Astrocyte (in vitro differentiated cells and primary cell): Measurements from ENCODE around the gene SPRR2E. TPM values are rescaled to one million over a fixed set of nuclear protein-coding genes. Genes with fewer than 3 reads are reported as not detected.
"Not testable (repeated sequence)": the region's sequence is repeated elsewhere in the genome, so short reads cannot be mapped to it uniquely, and the experiment has no call there.

ENCODE experiments used
- DNase-seq: peaks from one replicate; pipeline ENCODE4 v3.0.0-alpha.2; 2010; ENCODE audit warnings: low read depth
- FAIRE-seq: peaks from 2 replicates; lab custom pipeline; 2011; peaks lifted over from hg19 to GRCh38; lab: Jason Lieb, UNC
- H2AFZ ChIP-seq: 2 replicates; pipeline ENCODE4 v1.6.0; 2012; ENCODE audit warnings: low read depth, low read length, inconsistent platforms
- H3K27ac ChIP-seq: 2 replicates; pipeline ENCODE4 v1.5.1; 2011; ENCODE audit warnings: low read depth, low read length, inconsistent platforms
- H3K27me3 ChIP-seq: 2 replicates; pipeline ENCODE4 v1.6.0; 2011; ENCODE audit warnings: low read length, inconsistent platforms; ENCODE audit not compliant: insufficient read depth
- H3K36me3 ChIP-seq: 2 replicates; pipeline ENCODE4 v1.5.1; 2011; ENCODE audit warnings: low read length, inconsistent platforms; ENCODE audit not compliant: insufficient read depth
- H3K4me1 ChIP-seq: 2 replicates; pipeline ENCODE4 v1.5.1; 2011; ENCODE audit warnings: low read length, inconsistent platforms; ENCODE audit not compliant: insufficient read depth
- H3K4me2 ChIP-seq: 2 replicates; pipeline ENCODE4 v1.6.0; 2012; ENCODE audit warnings: low read length, inconsistent platforms
- H3K4me3 ChIP-seq: 2 replicates; pipeline ENCODE4 v1.5.1; 2011; ENCODE audit warnings: low read depth, mild to moderate bottlenecking, low read length, inconsistent platforms; ENCODE audit not compliant: insufficient read depth
- H3K79me2 ChIP-seq: 2 replicates; pipeline ENCODE4 v1.6.0; 2012; ENCODE audit warnings: mild to moderate bottlenecking, low read length, inconsistent platforms; ENCODE audit not compliant: insufficient read depth
- H3K9ac ChIP-seq: 2 replicates; pipeline ENCODE4 v1.6.0; 2012; ENCODE audit warnings: mild to moderate bottlenecking, low read length, inconsistent platforms
- H3K9me3 ChIP-seq: 2 replicates; pipeline ENCODE4 v1.5.1; 2012; ENCODE audit warnings: low read depth, mild to moderate bottlenecking, low read length, inconsistent platforms; ENCODE audit not compliant: insufficient read depth
- H4K20me1 ChIP-seq: 2 replicates; pipeline ENCODE4 v1.6.0; 2012; ENCODE audit warnings: low read length, inconsistent platforms; ENCODE audit not compliant: insufficient read depth
- H3K27ac Mint-ChIP-seq: one replicate; pipeline ENCODE4 v1.8.0; 2021; ENCODE audit warnings: mild to moderate bottlenecking, mixed read lengths; ENCODE audit not compliant: unreplicated experiment
- H3K27me3 Mint-ChIP-seq: one replicate; pipeline ENCODE4 v1.8.0; 2021; ENCODE audit warnings: low read depth, mixed read lengths; ENCODE audit not compliant: unreplicated experiment
- H3K36me3 Mint-ChIP-seq: one replicate; pipeline ENCODE4 v1.8.0; 2021; ENCODE audit warnings: low read depth, mixed read lengths; ENCODE audit not compliant: unreplicated experiment
- H3K4me1 Mint-ChIP-seq: one replicate; pipeline ENCODE4 v1.8.0; 2021; ENCODE audit warnings: low read depth, mixed read lengths; ENCODE audit not compliant: unreplicated experiment
- H3K4me3 Mint-ChIP-seq: one replicate; pipeline ENCODE4 v1.8.0; 2021; ENCODE audit warnings: mild to moderate bottlenecking, moderate library complexity, mixed read lengths; ENCODE audit not compliant: unreplicated experiment
- H3K9me3 Mint-ChIP-seq: one replicate; pipeline ENCODE4 v1.8.0; 2021; ENCODE audit warnings: mild to moderate bottlenecking, mixed read lengths; ENCODE audit not compliant: unreplicated experiment
- CTCF ChIP-seq: IDR thresholded peaks from 2 replicates; pipeline ENCODE4 v1.5.1; 2011; ENCODE audit warnings: low read depth, mild to moderate bottlenecking, inconsistent platforms, low read length, moderate library complexity; ENCODE audit not compliant: insufficient read depth
- EZH2 ChIP-seq: IDR thresholded peaks from 2 replicates; pipeline ENCODE4 v1.6.1; 2012; ENCODE audit warnings: mild to moderate bottlenecking, low read length, inconsistent platforms; ENCODE audit not compliant: insufficient read depth
- total RNA-seq: library from RNA; stranded (reverse); gene quantifications from 2 replicates; pipeline ENCODE4 v1.2.1, GENCODE V29; 2021

Gene SPRR2E
- total RNA-seq, 1 donor from 2014 or later, result not detected

- Mint-ChIP-seq H3K4me3 (no peak overlapping the region), H3K27ac (no peak overlapping the region), H3K4me1 (peaks cover 5% of the 10 kb centered on the region), H3K27me3 (no peaks in the 10 kb centered on the region), H3K9me3 (peaks cover 2% of the 10 kb centered on the region), H3K36me3 (no peaks in the 10 kb centered on the region)
- no peaks in the 10 kb centered on the region for H3K27me3 ChIP-seq
- no peaks in the 10 kb centered on the region for H4K20me1 ChIP-seq
- H3K4me1 ChIP-seq, result no peaks in the 10 kb centered on the region
- H3K4me3 ChIP-seq, result no peak overlapping the region
- no peak for DNase-seq
- H3K36me3 ChIP-seq, result no peaks in the 10 kb centered on the region
- H3K4me2 ChIP-seq, result no peak overlapping the region
- no peaks in the 10 kb centered on the region for H3K79me2 ChIP-seq
- H3K9ac ChIP-seq, result no peak overlapping the region
- H3K9me3 ChIP-seq, result no peaks in the 10 kb centered on the region
- no peak for FAIRE-seq
- no peak overlapping the region for H2AFZ ChIP-seq
- H3K27ac ChIP-seq, result no peak overlapping the region
- no peak for TF ChIP-seq CTCF
These were observed 25.2 kb upstream of the SPRR2E start for GRCh38 chr1:153119491-153119971.

- H3K9me3 ChIP-seq, H3K4me2 ChIP-seq, H3K27ac ChIP-seq, H3K4me1 Mint-ChIP-seq, H3K9ac ChIP-seq, H3K4me3 ChIP-seq, H2AFZ ChIP-seq, H4K20me1 ChIP-seq, H3K4me3 Mint-ChIP-seq, H3K4me1 ChIP-seq, DNase-seq, H3K27me3 Mint-ChIP-seq, H3K79me2 ChIP-seq, H3K27me3 ChIP-seq, H3K36me3 Mint-ChIP-seq, H3K9me3 Mint-ChIP-seq, H3K27ac Mint-ChIP-seq, FAIRE-seq, H3K36me3 ChIP-seq: not testable (repeated sequence)
These were observed 20.9 kb upstream of the SPRR2E start for GRCh38 chr1:153115264-153115663.

GRCh38 chr1:153113416-153113815, 19.1 kb upstream of the SPRR2E start, which contains the start of gene SPRR2F:
SPRR2F (minus strand) TSS chr1:153113516; CDS start chr1:153112733, 783 bp downstream.
- no peaks in the 10 kb centered on the region for H4K20me1 ChIP-seq
- no peak within 1 kb of the TSS for H3K27ac ChIP-seq
- H3K9ac ChIP-seq, result no peak within 1 kb of the TSS
- no peaks in the 10 kb centered on the region for H3K9me3 ChIP-seq
- FAIRE-seq (no peak), DNase-seq (no peak)
- Mint-ChIP-seq H3K36me3 (no peaks in the 10 kb centered on the region), H3K4me3 (no peak within 1 kb of the TSS), H3K27ac (no peak within 1 kb of the TSS), H3K4me1 (no peaks in the 10 kb centered on the region), H3K9me3 (peaks cover 4% of the 10 kb centered on the region), H3K27me3 (peaks cover 3% of the 10 kb centered on the region)
- H3K4me1 ChIP-seq, result no peaks in the 10 kb centered on the region
- TF ChIP-seq EZH2, result no peak
- TF ChIP-seq CTCF, result no peak
- H3K79me2 ChIP-seq, result no peaks in the 10 kb centered on the region
- no peaks in the 10 kb centered on the region for H3K27me3 ChIP-seq
- no peak within 1 kb of the TSS for H3K4me2 ChIP-seq
- no peaks in the 10 kb centered on the region for H3K36me3 ChIP-seq
- no peak within 1 kb of the TSS for H2AFZ ChIP-seq
- H3K4me3 ChIP-seq, result no peak within 1 kb of the TSS

GRCh38 chr1:153112454-153112853, 18.1 kb upstream of the SPRR2E start:
- not testable (repeated sequence) for H3K4me1 Mint-ChIP-seq, H3K9me3 Mint-ChIP-seq, H3K79me2 ChIP-seq, H3K27ac ChIP-seq, H3K4me2 ChIP-seq, H3K27ac Mint-ChIP-seq, H3K9me3 ChIP-seq, H3K4me3 ChIP-seq, H3K36me3 Mint-ChIP-seq, H3K36me3 ChIP-seq, H4K20me1 ChIP-seq, H2AFZ ChIP-seq, FAIRE-seq, H3K27me3 Mint-ChIP-seq, H3K4me1 ChIP-seq, H3K9ac ChIP-seq, DNase-seq, H3K4me3 Mint-ChIP-seq, H3K27me3 ChIP-seq
